ENCODE measurements around the gene ATR. TPM values are rescaled to one million over a fixed set of nuclear protein-coding genes. Genes with fewer than 3 reads are reported as not detected.

ATR gene
- polyA plus RNA-seq, 10 donors: 8.1 to 17.7 (median 12.6) TPM

- DNase-seq: no peak
Measured at GRCh38 chr3:142523921-142524566, 54.5 kb downstream of the ATR start.

- no peak for DNase-seq
Measured at GRCh38 chr3:142509079-142509478, 69.5 kb downstream of the ATR start.

GRCh38 chr3:142507241-142507640, 71.3 kb downstream of the ATR start:
- no peak for DNase-seq

DNA sequence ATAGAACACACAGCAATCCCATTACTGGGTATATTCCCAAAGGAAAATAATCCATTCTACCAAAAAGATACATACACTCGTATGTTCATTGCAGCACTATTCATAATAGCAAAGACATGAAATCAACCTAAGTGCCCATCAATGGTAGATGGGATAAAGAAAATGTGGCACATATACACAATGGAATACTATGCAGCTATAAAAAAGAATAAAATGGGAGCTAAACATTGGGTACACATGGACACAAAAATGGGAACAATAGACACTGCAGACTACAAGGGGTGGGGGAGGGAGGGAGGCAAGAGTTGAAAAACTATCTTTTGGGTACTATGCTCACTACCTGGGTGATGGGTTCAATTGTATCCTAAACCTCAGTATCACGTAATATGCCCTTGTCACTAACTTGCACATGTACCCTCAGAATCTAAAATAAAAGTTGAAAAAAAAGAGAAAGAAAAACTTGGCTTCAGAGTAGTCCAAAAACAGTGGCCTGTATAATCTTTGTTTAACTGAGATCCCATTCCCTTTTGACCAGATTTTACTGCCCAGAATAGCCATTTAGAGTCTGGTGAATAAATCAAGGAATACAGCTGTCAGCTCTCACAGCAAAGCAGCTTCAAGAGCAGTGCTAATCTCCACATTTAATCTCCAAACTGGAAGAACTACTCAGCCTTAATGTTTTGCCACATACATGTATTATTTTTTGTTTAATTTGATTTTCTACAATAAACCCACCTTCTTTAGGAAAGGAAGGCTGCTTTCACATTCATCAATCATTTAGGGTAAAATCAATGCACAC, 76.1 kb downstream of the ATR start:
- no peak for DNase-seq

- DNase-seq: peak in 2 of 3 donors; percentile 5 to 50
Measured at GRCh38 chr3:142501004-142501926, 77.3 kb downstream of the ATR start.

DNA sequence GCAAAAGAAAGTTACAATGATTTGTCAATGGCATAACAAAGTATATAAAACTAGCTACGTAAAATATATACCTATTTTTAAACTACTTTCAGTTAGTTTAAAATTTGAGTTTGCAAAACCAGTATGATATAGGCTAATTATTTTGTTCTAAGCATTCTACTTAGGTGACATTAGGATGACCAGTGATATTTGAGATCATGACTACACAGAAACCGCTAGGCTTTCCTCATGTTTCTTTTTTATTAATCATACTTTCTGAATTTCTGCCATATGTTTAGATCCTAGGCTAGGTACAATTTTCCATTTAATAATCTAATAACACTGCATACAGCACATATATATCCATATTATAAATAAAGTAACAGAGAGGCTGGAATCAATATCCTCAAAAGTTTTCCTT, 78.3 kb downstream of the ATR start:
- DNase-seq: no peak

DNA sequence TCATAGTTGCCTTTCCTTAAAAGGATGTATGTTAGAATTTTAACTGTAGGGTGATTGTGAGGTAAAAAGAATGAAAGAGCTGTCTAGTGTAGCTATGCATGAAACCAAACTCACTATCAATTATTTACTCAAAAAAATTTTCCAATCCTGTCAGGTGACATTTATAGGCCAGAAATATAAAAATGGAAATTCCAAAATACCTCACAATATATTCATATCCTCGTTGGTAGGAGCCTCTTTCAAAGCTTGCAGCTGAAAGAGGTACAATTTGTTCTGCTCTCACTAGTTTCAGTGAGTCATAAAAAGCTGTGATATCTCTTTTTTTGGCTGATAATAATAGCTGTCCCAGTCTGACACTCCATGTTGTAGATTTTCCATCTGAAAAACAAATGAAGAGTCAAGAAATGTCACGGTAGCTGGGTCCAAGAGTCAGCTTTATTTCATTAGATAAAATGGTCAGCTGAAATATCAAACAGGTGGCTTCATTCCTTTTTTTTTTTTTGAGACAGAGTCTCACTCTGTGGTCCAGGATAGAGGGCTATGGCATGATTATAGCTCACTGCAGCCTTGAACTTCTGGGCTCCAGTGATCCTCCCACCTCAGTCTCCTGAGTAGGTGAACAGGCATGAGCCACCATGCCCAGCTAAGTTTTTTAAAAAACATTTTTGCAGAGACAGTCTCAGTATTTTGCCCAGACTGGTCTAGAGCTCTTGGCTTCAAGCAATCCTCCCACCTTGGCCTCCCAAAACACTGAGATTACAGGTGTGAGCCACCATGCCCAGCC, 79.9 kb downstream of the ATR start:
- DNase-seq: no peak

- no peak for DNase-seq
Measured at GRCh38 chr3:142497729-142498128, 80.8 kb downstream of the ATR start.

- no peak for DNase-seq
Measured at GRCh38 chr3:142495103-142495502, 83.4 kb downstream of the ATR start.

GRCh38 chr3:142492184-142492583, 86.3 kb downstream of the ATR start:
- DNase-seq: no peak

GRCh38 chr3:142489572-142490323, 88.8 kb downstream of the ATR start:
- DNase-seq: no peak

GRCh38 chr3:142484912-142485435, 93.6 kb downstream of the ATR start:
- no peak for DNase-seq

GRCh38 chr3:142481196-142481595, 97.3 kb downstream of the ATR start:
- no peak for DNase-seq

GRCh38 chr3:142470826-142471225, 107.7 kb downstream of the ATR start:
- no peak for DNase-seq

GRCh38 chr3:142468456-142468855, 110.1 kb downstream of the ATR start:
- DNase-seq: no peak

- no peak for DNase-seq
Measured at GRCh38 chr3:142467768-142468167, 110.8 kb downstream of the ATR start.

DNA sequence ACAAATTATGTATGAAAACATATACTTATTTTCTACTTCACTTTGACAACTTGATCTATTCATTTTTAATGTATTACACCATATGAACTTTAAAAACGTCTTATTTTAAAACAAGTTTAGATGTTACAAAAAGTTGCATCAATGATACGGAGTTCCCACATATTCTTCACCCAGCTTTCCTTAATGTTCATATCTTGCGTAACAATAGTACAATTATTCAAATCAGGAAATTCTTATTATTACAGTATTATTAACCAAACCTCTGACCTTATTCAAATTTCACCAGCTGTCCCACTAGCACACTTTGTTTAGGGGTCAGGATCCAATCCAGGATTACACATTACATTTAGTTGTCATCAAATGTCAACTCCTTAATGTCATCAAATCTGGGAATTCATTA, 117.8 kb downstream of the ATR start:
- DNase-seq: no peak

DNA sequence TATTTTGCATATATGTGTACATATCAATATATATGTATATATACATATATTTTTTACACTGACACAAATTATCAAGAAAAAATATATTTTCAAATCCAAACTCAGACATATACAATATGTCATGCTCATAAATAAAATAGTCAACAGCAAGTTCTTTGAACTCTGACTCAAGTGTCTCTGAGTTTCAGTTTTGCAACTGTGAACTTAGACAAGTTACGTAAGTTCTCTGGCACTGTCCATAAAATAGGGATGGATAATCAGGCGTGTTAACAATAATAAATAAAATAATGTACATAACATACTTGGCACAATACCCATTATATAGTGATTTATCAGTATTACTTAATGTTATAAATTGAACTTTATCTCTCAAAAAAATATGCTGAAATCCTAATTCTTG, 118.6 kb downstream of the ATR start:
- no peak for DNase-seq

DNA sequence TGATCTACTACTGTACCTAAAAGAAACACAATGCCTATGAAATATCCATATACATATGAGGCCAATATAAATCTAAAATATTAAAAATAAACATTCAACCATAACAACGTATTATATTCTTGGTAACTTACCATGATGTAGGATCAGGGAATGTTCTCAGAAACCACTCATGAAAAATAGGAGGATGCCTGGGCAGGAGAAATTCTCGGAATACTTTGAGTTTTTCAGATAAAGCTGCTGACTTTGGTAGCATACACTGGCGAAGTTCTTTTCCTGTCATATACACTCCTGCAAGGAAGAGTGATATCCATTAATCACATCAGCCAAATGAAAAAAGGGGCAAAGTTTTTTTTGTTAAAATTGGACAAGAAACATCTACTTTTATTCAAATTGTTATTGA, 119.4 kb downstream of the ATR start:
- no peak for DNase-seq

GRCh38 chr3:142450881-142451280, 127.7 kb downstream of the ATR start:
- DNase-seq: no peak

DNA sequence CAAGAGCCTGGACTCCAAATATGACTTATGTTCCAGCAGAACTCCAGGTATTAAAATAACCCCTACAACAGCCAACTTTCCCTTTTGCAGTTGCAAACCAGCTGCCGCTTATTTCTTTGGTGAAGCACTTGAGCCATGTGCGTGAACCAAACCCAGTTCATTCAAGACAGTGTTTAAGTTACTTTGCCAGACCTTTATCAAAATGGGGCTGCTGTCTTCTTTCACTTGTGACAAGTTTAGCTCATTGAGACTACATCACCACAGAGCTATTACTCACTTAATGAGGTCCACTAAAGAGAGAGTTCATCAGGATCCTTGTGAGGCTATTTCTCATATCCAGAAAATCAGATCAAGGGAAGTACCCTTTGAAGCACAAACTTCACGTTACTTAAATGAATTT, 128.3 kb downstream of the ATR start:
- no peak for DNase-seq
